Bronchial epithelial cell (primary cell): Measurements from ENCODE around the gene FTO. TPM values are rescaled to one million over a fixed set of nuclear protein-coding genes. Genes with fewer than 3 reads are reported as not detected.

ENCODE experiments used
- DNase-seq: peaks from one replicate; pipeline ENCODE4 v3.0.0-alpha.2; 2010; ENCODE audit warnings: low read depth
- FAIRE-seq: peaks from 2 replicates; lab custom pipeline; 2011; peaks lifted over from hg19 to GRCh38; lab: Jason Lieb, UNC
- H3K27me3 ChIP-seq: 2 replicates; pipeline ENCODE4 v1.5.1; 2011; ENCODE audit warnings: low read length; ENCODE audit not compliant: control insufficient read depth, insufficient read depth
- H3K36me3 ChIP-seq: 2 replicates; pipeline ENCODE4 v1.5.1; 2011; ENCODE audit warnings: low read length; ENCODE audit not compliant: control insufficient read depth, insufficient read depth
- H3K4me3 ChIP-seq: 2 replicates; pipeline ENCODE4 v1.5.1; 2011; ENCODE audit warnings: mild to moderate bottlenecking, low read depth, low read length, control low read depth
- total RNA-seq: library from RNA; depleted of rRNA; stranded (reverse); fragments of >200 nt; gene quantifications from 2 replicates; pipeline ENCODE4 v1.2.1, GENCODE V29; 2014
- TF ChIP-seq, protein P1 (sequence below): IDR thresholded peaks from 2 replicates; pipeline ENCODE4 v1.5.1; 2011; ENCODE audit warnings: mild to moderate bottlenecking, moderate library complexity, low read length, control low read depth, inconsistent platforms; ENCODE audit not compliant: insufficient read depth, severe bottlenecking

FTO gene
- total RNA-seq, 1 donor from 2014 or later = 41.6 TPM

DNA sequence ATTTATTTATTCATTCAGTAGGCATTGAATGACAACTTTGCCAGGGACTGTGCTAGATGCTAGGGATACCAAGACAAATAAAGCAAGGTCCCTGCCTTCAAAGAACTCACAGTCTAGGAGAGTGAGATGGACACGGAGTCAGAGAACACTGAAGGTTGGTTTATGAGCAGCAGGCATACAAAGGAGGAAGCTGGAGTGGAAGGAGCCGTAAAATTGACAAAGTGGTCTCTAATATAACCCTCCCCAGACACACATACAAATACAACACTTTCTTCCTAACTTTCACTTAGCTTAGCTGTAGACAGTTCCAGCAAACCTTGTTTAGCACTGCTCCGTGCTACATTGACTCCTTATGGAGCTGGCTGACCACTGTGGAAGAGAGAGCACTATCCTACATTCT is 353.0 kb downstream of the FTO start:
- Histone ChIP-seq H3K4me3 (no peak overlapping the region), H3K27me3 (no peaks in the 10 kb centered on the region), H3K36me3 (no peaks in the 10 kb centered on the region)
- DNase-seq (no peak), FAIRE-seq (no peak)
- TF ChIP-seq, protein P1, sequence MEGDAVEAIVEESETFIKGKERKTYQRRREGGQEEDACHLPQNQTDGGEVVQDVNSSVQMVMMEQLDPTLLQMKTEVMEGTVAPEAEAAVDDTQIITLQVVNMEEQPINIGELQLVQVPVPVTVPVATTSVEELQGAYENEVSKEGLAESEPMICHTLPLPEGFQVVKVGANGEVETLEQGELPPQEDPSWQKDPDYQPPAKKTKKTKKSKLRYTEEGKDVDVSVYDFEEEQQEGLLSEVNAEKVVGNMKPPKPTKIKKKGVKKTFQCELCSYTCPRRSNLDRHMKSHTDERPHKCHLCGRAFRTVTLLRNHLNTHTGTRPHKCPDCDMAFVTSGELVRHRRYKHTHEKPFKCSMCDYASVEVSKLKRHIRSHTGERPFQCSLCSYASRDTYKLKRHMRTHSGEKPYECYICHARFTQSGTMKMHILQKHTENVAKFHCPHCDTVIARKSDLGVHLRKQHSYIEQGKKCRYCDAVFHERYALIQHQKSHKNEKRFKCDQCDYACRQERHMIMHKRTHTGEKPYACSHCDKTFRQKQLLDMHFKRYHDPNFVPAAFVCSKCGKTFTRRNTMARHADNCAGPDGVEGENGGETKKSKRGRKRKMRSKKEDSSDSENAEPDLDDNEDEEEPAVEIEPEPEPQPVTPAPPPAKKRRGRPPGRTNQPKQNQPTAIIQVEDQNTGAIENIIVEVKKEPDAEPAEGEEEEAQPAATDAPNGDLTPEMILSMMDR = no peak

GRCh38 chr16:54059319-54059718 is 355.4 kb downstream of the FTO start:
- DNase-seq (no peak), FAIRE-seq (no peak)
- Histone ChIP-seq H3K36me3 (no peaks in the 10 kb centered on the region), H3K27me3 (no peaks in the 10 kb centered on the region), H3K4me3 (no peak overlapping the region)
- TF ChIP-seq, protein P1 = no peak

DNA sequence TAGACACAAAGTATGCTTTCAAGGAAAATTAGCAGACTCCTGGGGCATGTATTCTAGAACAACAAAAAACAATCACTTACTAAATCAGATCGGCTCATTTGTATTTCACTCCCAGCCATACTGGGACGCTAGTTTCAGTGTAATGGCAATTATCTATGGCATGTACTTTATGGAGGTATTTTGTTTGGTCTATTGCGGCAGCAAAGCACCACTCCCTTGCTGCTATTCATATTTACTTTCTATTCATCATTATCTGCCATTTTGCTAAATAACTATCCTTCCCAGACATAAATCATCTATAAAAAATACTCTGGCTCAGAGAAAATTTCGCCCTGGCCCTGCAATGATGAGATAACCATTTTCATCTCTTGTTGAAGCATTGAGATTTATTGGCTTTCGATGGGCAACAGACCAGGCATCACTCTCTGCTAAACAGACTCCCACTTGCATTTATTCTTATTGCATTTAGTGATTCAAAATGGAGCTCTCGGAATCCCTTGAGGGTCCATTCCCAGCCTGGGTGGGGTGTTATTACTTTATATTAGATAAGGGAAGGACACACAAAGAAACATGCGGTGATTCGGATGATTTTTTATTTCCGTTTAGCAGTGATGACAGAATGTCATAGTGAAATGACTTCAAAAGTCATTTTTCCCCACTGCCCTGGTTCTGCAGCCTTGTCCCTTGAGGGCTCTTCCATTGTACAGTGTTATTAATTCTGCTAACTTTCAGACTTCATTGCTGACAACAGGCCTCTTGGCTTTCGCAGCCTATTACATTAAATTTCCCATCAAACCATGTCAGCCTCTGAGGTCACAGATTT is 356.9 kb downstream of the FTO start:
- TF ChIP-seq, protein P1 = no peak
- H3K36me3 ChIP-seq = no peaks in the 10 kb centered on the region
- FAIRE-seq (no peak), DNase-seq (no peak)
- no peaks in the 10 kb centered on the region for H3K27me3 ChIP-seq
- H3K4me3 ChIP-seq = no peak overlapping the region

DNA sequence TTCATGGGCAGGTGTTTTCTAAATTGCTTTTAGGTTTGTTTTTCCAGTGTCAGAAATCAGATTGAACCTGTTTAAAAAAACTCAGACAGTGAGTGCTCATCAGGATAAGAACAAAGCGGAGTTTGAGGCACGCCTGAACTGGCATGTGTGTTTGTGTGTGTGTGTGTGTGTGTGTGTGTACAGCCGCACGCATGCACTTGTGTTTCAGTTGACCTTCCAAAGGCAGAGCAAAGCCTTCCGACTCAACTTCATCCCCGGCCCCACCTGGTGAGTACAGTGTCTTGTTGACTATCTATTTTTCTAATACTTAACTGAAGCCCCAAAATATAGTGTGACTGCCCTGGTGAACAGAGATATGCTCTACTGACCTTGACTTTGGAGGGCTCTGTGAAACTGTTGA is 357.5 kb downstream of the FTO start:
- no peak for DNase-seq
- Histone ChIP-seq H3K4me3 (no peak overlapping the region), H3K36me3 (no peaks in the 10 kb centered on the region), H3K27me3 (no peaks in the 10 kb centered on the region)
- FAIRE-seq = no peak
- TF ChIP-seq, protein P1 = no peak

GRCh38 chr16:54062361-54063278 is 358.7 kb downstream of the FTO start:
- TF ChIP-seq, protein P1 = no peak
- DNase-seq (no peak), FAIRE-seq (no peak)
- Histone ChIP-seq H3K4me3 (no peak overlapping the region), H3K36me3 (no peaks in the 10 kb centered on the region), H3K27me3 (no peaks in the 10 kb centered on the region)
